ENCODE data around the gene SMC1B. TPM values are rescaled to one million over a fixed set of nuclear protein-coding genes. Genes with fewer than 3 reads are reported as not detected.

SMC1B gene
- total and polyA plus RNA-seq, 9 of the 15 experiments (the other 6 are each of a cell fraction or from before 2014, with no cell fraction given), result 0.03 TPM; not detected in 8

- TF ChIP-seq NR2F6 (CRISPR knock-in tag; IDR thresholded peaks at IDR 0.05), result no peak
- no peak for TF ChIP-seq MYBL2 (IDR thresholded peaks at IDR 0.05; ENCODE audit: low read depth)
- no peak for TF ChIP-seq MYBL2 (CRISPR knock-in tag; IDR thresholded peaks at IDR 0.05; ENCODE audit: borderline replicate concordance)
Measured at GRCh38 chr22:45459235-45459634, 45.8 kb upstream of the SMC1B start (continued).

- Histone ChIP-seq H3K4me3 (no peak overlapping the region), H3K79me2 (ENCODE audit: control insufficient read depth, insufficient read depth, low read length) (no peaks in the 10 kb centered on the region), H4K20me1 (replicated peaks; ENCODE audit: control insufficient read depth, insufficient read depth, low read length) (no peaks in the 10 kb centered on the region), H3K9me1 (ENCODE audit: control insufficient read depth, insufficient read depth, low read length) (no peaks in the 10 kb centered on the region), H3K27me3 (ENCODE audit: control insufficient read depth in 2 of 2, insufficient read depth in 2 of 2, low read length in 2 of 2) (peaks cover 4 to 36% of the 10 kb centered on the region in 2 experiments; a peak in 3 of 5 replicates), H3K4me2 (ENCODE audit: insufficient read depth, low read length) (no peak overlapping the region), H3K4me1 (replicated peaks in 1 of 2; ENCODE audit: control insufficient read depth in 2 of 2, insufficient read depth in 2 of 2, low read length in 2 of 2) (no peaks in the 10 kb centered on the region), H2AFZ (ENCODE audit: low read depth, low read length) (no peak overlapping the region), H3K9me3 (replicated peaks; ENCODE audit: control insufficient read depth, insufficient read depth, low read depth, low read length) (no peaks in the 10 kb centered on the region), H3K27ac (ENCODE audit: extremely low read depth, low read depth, low read length) (no peak overlapping the region), H3K36me3 (ENCODE audit: control insufficient read depth, insufficient read depth, low read length) (no peaks in the 10 kb centered on the region), H3K9ac (ENCODE audit: insufficient read depth in 1 of 2, low read depth in 2 of 2, low read length in 2 of 2) (no peak overlapping the region)
- FAIRE-seq, result no peak
- DNase-seq (ENCODE audit: extremely low read depth in 1 of 4, low spot score in 3 of 4), result no peak
- ATAC-seq, result no peak
- intact Hi-C loops (cut with micrococcal nuclease) (no loop called here), in situ Hi-C loops (cut with MboI) (loop anchor here (10.0 kb wide), 1 partner anchor 354 kb away; no protein-coding TSS in a partner anchor)
- POLR2A ChIA-PET, result no interaction called here
- WGBS (ENCODE audit: insufficient coverage, low coverage, missing lambda C conversion rate), result 0% methylated on average over 11 of the region's 13 CpGs
- TF ChIP-seq ZNF121 (CRISPR knock-in tag; conservative IDR thresholded peaks at IDR 0.05) (no peak), ETV5 (CRISPR knock-in tag; IDR thresholded peaks at IDR 0.05; ENCODE audit: low read depth) (no peak), ZNF586 (CRISPR knock-in tag; conservative IDR thresholded peaks at IDR 0.05) (no peak), PCBP1 (IDR thresholded peaks at IDR 0.05; ENCODE audit: low read depth, low read length, poor library complexity, severe bottlenecking) (no peak), KDM2B (CRISPR knock-in tag; IDR thresholded peaks at IDR 0.05) (no peak), KLF1 (tag; IDR thresholded peaks at IDR 0.05) (no peak), TRIM25 (IDR thresholded peaks at IDR 0.05; ENCODE audit: borderline replicate concordance) (no peak), RFX5 (IDR thresholded peaks at IDR 0.05; ENCODE audit: low read depth, low read length) (no peak), ZBTB5 (IDR thresholded peaks at IDR 0.05) (no peak), ZNF668 (CRISPR knock-in tag; IDR thresholded peaks at IDR 0.05) (no peak), ZBTB26 (CRISPR knock-in tag; IDR thresholded peaks at IDR 0.05) (no peak), ZNF445 (CRISPR knock-in tag; IDR thresholded peaks at IDR 0.05; ENCODE audit: low read depth) (no peak), BCOR (IDR thresholded peaks at IDR 0.05) (no peak)
- CTCF ChIA-PET (ENCODE audit: low intra/inter-chr PET ratio), result no interaction called here
- BruUV-seq (replicated peaks), result no TSS peak
Measured at GRCh38 chr22:45458532-45458931, 45.1 kb upstream of the SMC1B start.

Measured in K562 (cell line).